ENCODE results near the gene CMBL. TPM values are rescaled to one million over a fixed set of nuclear protein-coding genes. Genes with fewer than 3 reads are reported as not detected.

CMBL gene
- total RNA-seq, result 10 to 100 TPM; 11.2 to 20.3 TPM

DNA sequence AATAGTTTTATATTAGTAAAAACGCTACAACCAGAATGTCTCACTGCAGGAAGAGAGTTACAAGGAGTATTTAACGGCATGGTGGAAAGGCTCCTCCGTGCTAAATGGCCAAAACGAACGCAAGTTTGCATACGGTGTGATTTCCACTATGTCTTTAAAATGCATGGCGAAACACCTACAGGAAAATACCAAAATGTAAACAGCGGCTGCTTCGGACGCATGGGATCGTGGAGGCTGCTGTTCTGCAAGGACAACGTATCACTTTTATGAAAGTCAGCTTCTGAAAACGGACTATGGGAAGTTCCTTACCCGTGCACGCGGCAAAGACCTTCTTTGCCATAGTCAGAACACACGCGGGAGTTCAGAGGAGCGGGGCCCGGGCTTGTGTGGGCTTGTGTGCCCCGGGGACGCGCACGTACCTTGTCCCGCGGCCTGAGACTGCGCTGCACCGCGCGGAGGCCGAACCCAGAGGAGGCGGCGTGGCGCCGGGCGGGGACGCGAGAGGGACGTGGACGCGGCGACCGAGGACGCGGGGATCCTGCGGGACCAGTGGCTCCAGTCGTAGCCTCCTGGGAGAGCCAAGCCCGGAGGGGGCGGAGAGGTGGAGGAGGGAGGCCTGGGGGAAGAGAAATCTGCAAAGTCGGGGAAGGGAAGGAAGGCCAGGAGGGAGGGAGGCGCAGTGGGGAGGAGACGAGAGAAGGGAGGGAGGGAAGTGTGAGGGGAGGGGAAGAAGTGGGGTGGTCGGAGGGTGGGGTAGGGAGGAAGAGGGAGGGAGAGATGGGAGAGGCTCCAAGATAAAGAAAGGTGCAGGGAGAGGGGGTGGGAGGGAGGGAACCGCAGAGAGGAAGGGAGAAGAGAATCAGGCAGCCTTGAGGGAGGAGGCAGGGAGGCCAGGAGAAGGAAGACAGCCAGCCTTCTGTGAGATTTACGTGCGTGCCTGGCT is at the start of gene CMBL:
Gene CMBL (minus strand): TSS at position 697 of the 943 bp plus-strand sequence. CDS start 17,140 bp downstream, outside the sequence.
- TF ChIP-seq, protein P1, sequence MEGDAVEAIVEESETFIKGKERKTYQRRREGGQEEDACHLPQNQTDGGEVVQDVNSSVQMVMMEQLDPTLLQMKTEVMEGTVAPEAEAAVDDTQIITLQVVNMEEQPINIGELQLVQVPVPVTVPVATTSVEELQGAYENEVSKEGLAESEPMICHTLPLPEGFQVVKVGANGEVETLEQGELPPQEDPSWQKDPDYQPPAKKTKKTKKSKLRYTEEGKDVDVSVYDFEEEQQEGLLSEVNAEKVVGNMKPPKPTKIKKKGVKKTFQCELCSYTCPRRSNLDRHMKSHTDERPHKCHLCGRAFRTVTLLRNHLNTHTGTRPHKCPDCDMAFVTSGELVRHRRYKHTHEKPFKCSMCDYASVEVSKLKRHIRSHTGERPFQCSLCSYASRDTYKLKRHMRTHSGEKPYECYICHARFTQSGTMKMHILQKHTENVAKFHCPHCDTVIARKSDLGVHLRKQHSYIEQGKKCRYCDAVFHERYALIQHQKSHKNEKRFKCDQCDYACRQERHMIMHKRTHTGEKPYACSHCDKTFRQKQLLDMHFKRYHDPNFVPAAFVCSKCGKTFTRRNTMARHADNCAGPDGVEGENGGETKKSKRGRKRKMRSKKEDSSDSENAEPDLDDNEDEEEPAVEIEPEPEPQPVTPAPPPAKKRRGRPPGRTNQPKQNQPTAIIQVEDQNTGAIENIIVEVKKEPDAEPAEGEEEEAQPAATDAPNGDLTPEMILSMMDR (IDR thresholded peaks at IDR 0.05), result no peak
- TF ChIP-seq POLR2AphosphoS5 (IDR thresholded peaks at IDR 0.05), result no peak
- TF ChIP-seq POLR2A (IDR thresholded peaks at IDR 0.05), result peak; percentile 53
- H3K9me3 ChIP-seq, result no peaks in the 10 kb centered on the region
- H3K4me1 ChIP-seq (replicated peaks), result no peaks in the 10 kb centered on the region
- peak within 1 kb of the TSS; percentile 43 to 49 for H3K4me3 ChIP-seq
- peak within 1 kb of the TSS; percentile 83 to 86 for H3K27ac ChIP-seq
- intact Hi-C loops (cut with DNase I), result loop anchor here (2.0 kb wide), 1 partner anchor 23 kb away; no protein-coding TSS in a partner anchor
- no peaks in the 10 kb centered on the region for H3K36me3 ChIP-seq
- H3K27me3 ChIP-seq (replicated peaks; ENCODE audit: insufficient read depth), result no peaks in the 10 kb centered on the region
- peak; percentile 64 for DNase-seq (ENCODE audit: low spot score)
- WGBS, result 1% methylated on average over 54 of the region's 56 CpGs

DNA sequence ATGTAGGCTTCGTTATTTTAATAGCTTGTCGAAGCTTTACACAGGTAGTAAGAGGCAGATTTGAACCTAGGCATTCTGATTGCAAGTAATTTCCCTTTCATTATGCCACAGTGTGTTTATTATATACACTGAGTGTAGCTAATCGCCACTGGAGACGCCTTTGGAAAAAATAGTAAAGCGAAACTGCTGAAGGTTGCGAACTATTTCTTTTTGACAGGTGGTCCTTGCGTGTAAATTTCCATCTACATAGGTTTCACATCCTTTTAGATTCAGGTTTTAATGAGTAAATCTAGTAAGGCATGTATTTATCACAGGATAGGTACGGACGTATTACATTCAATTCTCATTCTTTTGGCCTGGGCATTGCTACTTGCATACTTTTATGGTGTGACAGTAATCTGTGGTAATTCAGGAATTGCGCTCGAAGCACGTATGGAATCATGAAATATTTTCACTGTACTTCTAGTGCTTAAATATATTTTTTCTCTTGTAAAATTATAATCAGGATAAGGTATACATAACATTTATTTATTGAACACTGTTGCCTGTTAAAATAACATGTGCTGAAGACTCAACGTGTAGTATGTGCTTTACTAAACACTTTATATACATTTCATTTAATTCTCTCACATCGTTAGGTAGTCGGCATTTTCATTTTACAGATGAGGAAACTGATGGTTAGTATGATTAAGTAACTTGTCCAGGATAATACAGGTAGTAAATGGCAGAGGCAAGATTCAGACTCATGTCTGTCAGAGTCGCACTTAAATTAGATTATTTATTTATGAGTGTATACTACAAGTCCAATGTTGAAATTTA is 47.6 kb upstream of the CMBL start:
- Histone ChIP-seq H3K4me3 (peak overlapping the region; percentile 94 to 98), H3K9me3 (no peaks in the 10 kb centered on the region), H3K27me3 (replicated peaks; ENCODE audit: insufficient read depth) (no peaks in the 10 kb centered on the region), H3K36me3 (no peaks in the 10 kb centered on the region), H3K4me1 (replicated peaks) (no peaks in the 10 kb centered on the region), H3K27ac (peak overlapping the region; percentile 98 to 99)
- no peak for DNase-seq (ENCODE audit: low spot score)
- intact Hi-C loops (cut with DNase I), result no loop called here
- TF ChIP-seq POLR2AphosphoS5 (IDR thresholded peaks at IDR 0.05) (no peak), POLR2A (IDR thresholded peaks at IDR 0.05) (no peak)
- TF ChIP-seq, protein P1 (IDR thresholded peaks at IDR 0.05), result no peak
- 23% methylated on average over 16 of the region's 16 CpGs for WGBS

DNA sequence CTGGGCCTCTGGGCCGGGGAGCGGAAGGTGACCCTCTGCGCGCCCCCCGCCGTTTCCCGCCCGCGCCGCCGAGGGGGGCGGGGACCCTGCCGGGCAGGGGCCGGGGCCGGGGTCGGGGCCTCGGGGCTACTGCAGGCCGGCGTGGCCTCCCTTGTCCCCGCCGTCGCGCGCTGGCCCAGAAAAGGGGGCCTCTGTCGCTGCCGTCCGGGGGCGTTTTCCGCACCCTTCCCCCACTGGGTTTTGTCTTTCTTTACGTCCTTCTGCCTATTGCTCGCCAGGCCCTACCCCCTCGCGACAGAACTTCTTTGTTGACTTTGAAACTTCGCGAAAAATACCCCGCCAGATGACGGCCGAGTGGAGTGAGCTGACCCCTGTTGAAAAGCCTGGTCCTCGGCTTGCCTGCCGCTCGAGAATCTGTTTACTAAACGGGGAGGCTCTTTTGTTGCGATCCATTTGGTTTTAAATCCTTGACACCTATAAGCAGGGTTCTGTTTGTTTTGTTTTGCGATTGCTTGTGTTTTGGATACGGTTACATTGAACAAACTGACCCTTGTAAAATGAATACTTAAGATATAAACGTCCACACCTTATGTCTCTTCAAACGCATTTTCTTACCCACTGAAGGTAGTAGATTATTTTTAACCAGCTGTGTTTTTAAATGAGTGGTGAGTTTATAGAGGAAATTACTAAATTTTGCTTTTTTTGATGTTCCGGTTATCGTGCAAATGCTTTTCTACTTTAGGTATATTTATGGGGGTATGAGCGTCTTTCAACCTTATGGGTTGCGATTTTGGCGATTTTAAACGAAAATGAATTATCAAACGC is 46.6 kb upstream of the CMBL start:
- WGBS, result under 1% methylated on average over 48 of the region's 54 CpGs
- peak overlapping the region; percentile 98 to 99 for H3K27ac ChIP-seq
- no peaks in the 10 kb centered on the region for H3K4me1 ChIP-seq (replicated peaks)
- H3K27me3 ChIP-seq (replicated peaks; ENCODE audit: insufficient read depth), result no peaks in the 10 kb centered on the region
- intact Hi-C loops (cut with DNase I), result loop anchor here (5.0 kb wide), 4 partner anchors 48 to 273 kb away; no protein-coding TSS in a partner anchor
- H3K4me3 ChIP-seq, result peak overlapping the region; percentile 94 to 98
- TF ChIP-seq POLR2A (IDR thresholded peaks at IDR 0.05) (no peak), POLR2AphosphoS5 (IDR thresholded peaks at IDR 0.05) (no peak)
- TF ChIP-seq, protein P1 (IDR thresholded peaks at IDR 0.05), result no peak
- no peaks in the 10 kb centered on the region for H3K36me3 ChIP-seq
- H3K9me3 ChIP-seq, result no peaks in the 10 kb centered on the region
- DNase-seq (ENCODE audit: low spot score), result peak; percentile 50

DNA sequence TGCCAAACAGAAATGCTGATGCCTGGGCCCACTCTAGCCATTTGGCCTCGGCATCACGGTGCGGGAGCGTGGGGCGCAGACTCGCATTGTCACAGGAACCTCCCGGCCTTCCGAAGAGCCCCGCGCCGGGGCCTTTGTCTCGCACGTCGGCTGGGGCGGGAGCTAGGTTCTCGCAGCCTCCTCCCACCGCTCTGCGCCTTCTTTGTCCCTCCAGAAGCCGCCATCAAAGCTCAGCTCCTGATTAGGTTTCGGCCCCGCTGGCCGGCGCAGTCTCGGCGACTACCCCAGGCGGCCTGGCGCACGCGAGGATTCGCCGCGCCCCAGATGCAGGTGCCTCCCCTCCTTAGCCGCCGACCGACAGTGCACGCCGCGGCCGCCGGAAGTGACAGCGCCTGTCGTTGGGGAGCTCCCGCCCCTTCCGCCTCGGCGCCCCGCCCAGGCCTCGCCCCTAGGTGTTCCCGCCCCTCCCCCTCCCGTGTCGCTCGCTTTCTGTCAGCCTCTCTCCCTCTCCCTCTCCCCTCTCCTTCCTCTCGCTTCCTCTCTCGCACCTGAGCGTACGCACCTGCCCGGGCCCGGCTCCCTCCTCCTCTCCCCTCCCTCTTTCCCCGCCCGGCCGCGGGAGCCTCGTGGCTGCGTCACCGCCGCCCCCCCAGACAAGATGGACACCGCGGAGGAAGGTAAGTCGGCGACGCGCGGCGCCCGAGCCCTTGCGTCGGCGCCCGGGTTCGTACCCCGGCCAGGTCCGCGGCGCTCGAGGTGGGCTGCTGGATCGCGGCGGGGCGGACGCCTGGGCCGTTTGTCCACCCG is 45.7 kb upstream of the CMBL start, which contains the start of gene MARCHF6:
Gene MARCHF6 (plus strand): TSS at position 455 of the 807 bp plus-strand sequence. CDS start 204 bp downstream, at position 659.
- no peaks in the 10 kb centered on the region for H3K9me3 ChIP-seq
- intact Hi-C loops (cut with DNase I), result loop anchor here (5.0 kb wide), 4 partner anchors 49 to 274 kb away; no protein-coding TSS in a partner anchor
- H3K4me3 ChIP-seq, result peak within 1 kb of the TSS; percentile 94 to 98
- peak within 1 kb of the TSS; percentile 98 to 99 for H3K27ac ChIP-seq
- peak; percentile 96 for DNase-seq (ENCODE audit: low spot score)
- under 1% methylated on average over 71 of the region's 92 CpGs for WGBS
- H3K36me3 ChIP-seq, result no peaks in the 10 kb centered on the region
- TF ChIP-seq POLR2AphosphoS5 (IDR thresholded peaks at IDR 0.05) (peak; percentile 92), POLR2A (IDR thresholded peaks at IDR 0.05) (peak; percentile 93)
- TF ChIP-seq, protein P1 (IDR thresholded peaks at IDR 0.05), result peak in 2 of 4 experiments; percentile 23 to 44
- H3K27me3 ChIP-seq (replicated peaks; ENCODE audit: insufficient read depth), result no peaks in the 10 kb centered on the region
- H3K4me1 ChIP-seq (replicated peaks), result no peaks in the 10 kb centered on the region
